ENCODE measurements around the gene ADD1.

Gene ADD1

GRCh38 chr4:2843263-2843940 lies at the start of gene ADD1:
ADD1 (plus strand) TSS chr4:2843844; CDS start chr4:2875916, 32,072 bp downstream.
- Histone ChIP-seq H3F3A (ENCODE audit: control insufficient read depth, insufficient read depth) (peaks cover 15% of the 10 kb centered on the region), H3K27ac (ENCODE audit: low read depth, low read length) (no peak within 1 kb of the TSS)

GRCh38 chr4:2794486-2795299 lies 49.0 kb upstream of the ADD1 start:
- Histone ChIP-seq H3K27me3 (ENCODE audit: control insufficient read depth, low read length) (peaks cover 60% of the 10 kb centered on the region), H3K4me3 (ENCODE audit: low read length) (no peak overlapping the region), H3K36me3 (ENCODE audit: control insufficient read depth, low read length) (no peaks in the 10 kb centered on the region), H3K4me1 (ENCODE audit: control insufficient read depth, low read length) (peaks cover 29% of the 10 kb centered on the region), H3K4me2 (ENCODE audit: low read length) (no peak overlapping the region), H3K9me3 (ENCODE audit: control insufficient read depth, insufficient read depth, low read length) (no peaks in the 10 kb centered on the region), H3K9me2 (replicated peaks; ENCODE audit: control insufficient read depth, low read length) (no peaks in the 10 kb centered on the region), H3K27ac (ENCODE audit: low read depth, low read length) (no peak overlapping the region), H3K79me2 (ENCODE audit: control insufficient read depth, low read length) (no peaks in the 10 kb centered on the region), H3F3A (ENCODE audit: control insufficient read depth, insufficient read depth) (no peaks in the 10 kb centered on the region), H4K20me1 (ENCODE audit: control insufficient read depth, insufficient read depth, low read depth, low read length) (no peaks in the 10 kb centered on the region)
- TF ChIP-seq EZH2phosphoT487 (IDR thresholded peaks at IDR 0.05; ENCODE audit: borderline replicate concordance, low read length) (no peak), CTCF (IDR thresholded peaks at IDR 0.05; ENCODE audit: low read depth, low read length, poor library complexity, severe bottlenecking) (no peak)

More at GRCh38 chr4:2843263-2843940, at the start of gene ADD1:
- Histone ChIP-seq H3K4me1 (ENCODE audit: control insufficient read depth, low read length) (peaks cover 43% of the 10 kb centered on the region), H3K36me3 (ENCODE audit: control insufficient read depth, low read length) (no peaks in the 10 kb centered on the region), H4K20me1 (ENCODE audit: control insufficient read depth, insufficient read depth, low read depth, low read length) (peaks cover 24% of the 10 kb centered on the region; the same call in 1 of the 2 replicates), H3K4me3 (ENCODE audit: low read length) (peak within 1 kb of the TSS; percentile 94), H3K9me2 (replicated peaks; ENCODE audit: control insufficient read depth, low read length) (no peaks in the 10 kb centered on the region), H3K4me2 (ENCODE audit: low read length) (peak within 1 kb of the TSS; percentile 98), H3K79me2 (ENCODE audit: control insufficient read depth, low read length) (peaks cover 42% of the 10 kb centered on the region), H3K9me3 (ENCODE audit: control insufficient read depth, insufficient read depth, low read length) (no peaks in the 10 kb centered on the region), H3K27me3 (ENCODE audit: control insufficient read depth, low read length) (peaks cover 15% of the 10 kb centered on the region)
- TF ChIP-seq EZH2phosphoT487 (IDR thresholded peaks at IDR 0.05; ENCODE audit: borderline replicate concordance, low read length): no peak
- TF ChIP-seq CTCF (IDR thresholded peaks at IDR 0.05; ENCODE audit: low read depth, low read length, poor library complexity, severe bottlenecking): no peak

- no peaks in the 10 kb centered on the region for H3K79me2 ChIP-seq (ENCODE audit: control insufficient read depth, low read length)
- H3K36me3 ChIP-seq (ENCODE audit: control insufficient read depth, low read length): no peaks in the 10 kb centered on the region
- no peak overlapping the region for H3K27ac ChIP-seq (ENCODE audit: low read depth, low read length)
- no peaks in the 10 kb centered on the region for H3K9me2 ChIP-seq (replicated peaks; ENCODE audit: control insufficient read depth, low read length)
- TF ChIP-seq EZH2phosphoT487 (IDR thresholded peaks at IDR 0.05; ENCODE audit: borderline replicate concordance, low read length) (no peak), CTCF (IDR thresholded peaks at IDR 0.05; ENCODE audit: low read depth, low read length, poor library complexity, severe bottlenecking) (no peak)
- no peaks in the 10 kb centered on the region for H3K9me3 ChIP-seq (ENCODE audit: control insufficient read depth, insufficient read depth, low read length)
- no peaks in the 10 kb centered on the region for H3F3A ChIP-seq (ENCODE audit: control insufficient read depth, insufficient read depth)
- H3K4me2 ChIP-seq (ENCODE audit: low read length): no peak overlapping the region
- H3K4me3 ChIP-seq (ENCODE audit: low read length): no peak overlapping the region
- peaks cover 60% of the 10 kb centered on the region for H3K27me3 ChIP-seq (ENCODE audit: control insufficient read depth, low read length)
- peaks cover 29% of the 10 kb centered on the region for H3K4me1 ChIP-seq (ENCODE audit: control insufficient read depth, low read length)
- no peaks in the 10 kb centered on the region for H4K20me1 ChIP-seq (ENCODE audit: control insufficient read depth, insufficient read depth, low read depth, low read length)
Measured at GRCh38 chr4:2795300-2795892, 48.2 kb upstream of the ADD1 start.

Measured in DOHH2 (cell line).